ENCODE measurements around the gene ANKS1A. TPM values are rescaled to one million over a fixed set of nuclear protein-coding genes. Genes with fewer than 3 reads are reported as not detected.

ANKS1A gene
- total RNA-seq, 1 donor from 2014 or later, result 33.5 TPM

GRCh38 chr6:34922177-34922663 is 33.2 kb downstream of the ANKS1A start:
- no peak overlapping the region for H3K4me3 ChIP-seq
- DNase-seq, result no peak
- H3K27me3 ChIP-seq (ENCODE audit: low read depth), result no peaks in the 10 kb centered on the region
- no peak overlapping the region for H3K27ac ChIP-seq (replicated peaks)
- no peak for TF ChIP-seq CTCF (IDR thresholded peaks at IDR 0.05; ENCODE audit: borderline replicate concordance)
- intact Hi-C loops (cut with micrococcal nuclease), result no loop called here
- H3K4me1 ChIP-seq, result peaks cover 45% of the 10 kb centered on the region
- H3K9me3 ChIP-seq (replicated peaks), result no peaks in the 10 kb centered on the region
- no peaks in the 10 kb centered on the region for H3K36me3 ChIP-seq

DNA sequence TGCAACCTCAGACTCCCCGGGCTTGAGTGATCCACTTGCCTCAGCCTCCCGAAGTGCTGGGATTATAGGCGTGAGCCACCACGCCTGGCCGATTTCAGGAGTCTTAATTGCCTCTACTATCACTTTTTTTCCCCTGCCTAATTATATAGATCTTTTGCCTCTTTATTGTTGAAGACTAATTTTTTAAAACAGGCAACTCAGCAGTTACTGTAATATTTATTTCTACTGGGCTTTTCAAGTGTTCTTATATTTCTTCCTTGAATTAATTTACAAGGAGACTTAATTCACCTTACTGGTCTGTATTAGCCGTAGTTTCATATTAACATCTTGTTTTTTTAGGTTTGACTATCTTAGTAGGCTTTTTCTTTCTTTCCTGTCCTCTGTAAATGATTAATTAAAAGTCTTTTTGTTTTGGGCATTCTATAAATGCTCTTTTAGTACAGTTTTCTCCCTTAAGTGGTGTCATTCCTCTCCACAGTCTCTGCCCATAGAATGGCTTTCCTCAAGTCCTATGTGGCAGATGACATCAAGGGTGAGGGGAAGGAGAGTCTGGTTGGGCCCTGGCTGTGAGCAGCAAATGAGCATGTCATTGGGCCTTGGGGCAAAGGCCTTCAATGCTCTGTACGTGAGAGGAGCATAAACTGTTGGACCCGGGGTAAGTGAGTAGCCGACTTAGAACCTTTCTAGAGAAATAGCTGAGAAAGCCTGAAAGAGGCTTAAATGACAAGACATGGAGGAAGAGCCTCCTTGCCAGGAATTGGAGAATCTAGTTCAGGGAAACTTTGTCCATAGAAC is 36.0 kb downstream of the ANKS1A start:
- Histone ChIP-seq H3K9me3 (replicated peaks) (no peaks in the 10 kb centered on the region), H3K4me1 (peaks cover 42% of the 10 kb centered on the region), H3K4me3 (no peak overlapping the region), H3K27ac (replicated peaks) (no peak overlapping the region), H3K27me3 (ENCODE audit: low read depth) (no peaks in the 10 kb centered on the region), H3K36me3 (no peaks in the 10 kb centered on the region)
- intact Hi-C loops (cut with micrococcal nuclease), result no loop called here
- no peak for DNase-seq
- TF ChIP-seq CTCF (IDR thresholded peaks at IDR 0.05; ENCODE audit: borderline replicate concordance), result no peak

GRCh38 chr6:34926655-34927054 is 37.6 kb downstream of the ANKS1A start:
- no peak for DNase-seq
- peaks cover 36% of the 10 kb centered on the region for H3K4me1 ChIP-seq
- H3K27me3 ChIP-seq (ENCODE audit: low read depth), result no peaks in the 10 kb centered on the region
- no peaks in the 10 kb centered on the region for H3K9me3 ChIP-seq (replicated peaks)
- H3K4me3 ChIP-seq, result no peak overlapping the region
- TF ChIP-seq CTCF (IDR thresholded peaks at IDR 0.05; ENCODE audit: borderline replicate concordance), result no peak
- intact Hi-C loops (cut with micrococcal nuclease), result no loop called here
- no peaks in the 10 kb centered on the region for H3K36me3 ChIP-seq
- H3K27ac ChIP-seq (replicated peaks), result no peak overlapping the region

DNA sequence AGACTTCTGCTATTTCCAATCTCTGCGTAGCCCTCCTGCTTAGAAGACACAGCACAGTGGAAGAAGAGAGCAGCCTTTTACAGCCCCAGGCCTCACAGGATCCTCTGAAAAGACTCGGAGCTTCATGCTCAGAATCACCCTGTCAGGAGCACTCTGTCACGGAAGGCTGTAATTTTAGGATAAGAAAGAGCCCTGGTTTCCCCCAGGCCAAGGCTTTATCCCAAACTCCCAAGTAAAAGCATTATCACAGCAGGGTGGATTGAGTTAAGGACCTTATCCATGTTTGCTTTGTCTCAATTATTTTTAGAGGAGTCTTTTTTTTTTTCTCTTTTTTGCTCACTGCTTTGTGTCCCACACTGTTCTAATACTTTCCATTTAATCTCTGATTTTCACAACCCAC is 39.2 kb downstream of the ANKS1A start:
- H3K36me3 ChIP-seq, result no peaks in the 10 kb centered on the region
- peaks cover 38% of the 10 kb centered on the region for H3K4me1 ChIP-seq
- no peaks in the 10 kb centered on the region for H3K27me3 ChIP-seq (ENCODE audit: low read depth)
- no peaks in the 10 kb centered on the region for H3K9me3 ChIP-seq (replicated peaks)
- no peak for TF ChIP-seq CTCF (IDR thresholded peaks at IDR 0.05; ENCODE audit: borderline replicate concordance)
- H3K27ac ChIP-seq (replicated peaks), result peak overlapping the region; percentile 24
- no peak overlapping the region for H3K4me3 ChIP-seq
- intact Hi-C loops (cut with micrococcal nuclease), result no loop called here
- no peak for DNase-seq

- no peaks in the 10 kb centered on the region for H3K27me3 ChIP-seq (ENCODE audit: low read depth)
- H3K4me3 ChIP-seq, result no peak overlapping the region
- no peak for TF ChIP-seq CTCF (IDR thresholded peaks at IDR 0.05; ENCODE audit: borderline replicate concordance)
- H3K4me1 ChIP-seq, result peaks cover 41% of the 10 kb centered on the region
- H3K9me3 ChIP-seq (replicated peaks), result no peaks in the 10 kb centered on the region
- intact Hi-C loops (cut with micrococcal nuclease), result no loop called here
- no peak for DNase-seq
- H3K36me3 ChIP-seq, result no peaks in the 10 kb centered on the region
- H3K27ac ChIP-seq (replicated peaks), result peak overlapping the region; percentile 24
Measured at GRCh38 chr6:34928695-34929094, 39.6 kb downstream of the ANKS1A start.
